Activated naive CD8-positive, alpha-beta T cell treated with anti-CD3 and anti-CD28 coated beads for 36 hours (primary cell): ENCODE results near the gene CHSY3. TPM values are rescaled to one million over a fixed set of nuclear protein-coding genes. Genes with fewer than 3 reads are reported as not detected.

ENCODE experiments used
- DNase-seq: peaks from one replicate; pipeline ENCODE4 v3.0.0; 2021
- H3K27ac Mint-ChIP-seq: one replicate; pipeline ENCODE4 v1.8.0; 2022; ENCODE audit warnings: mild to moderate bottlenecking, moderate library complexity, mixed read lengths
- H3K27me3 Mint-ChIP-seq: one replicate; pipeline ENCODE4 v1.8.0; 2022; ENCODE audit warnings: mild to moderate bottlenecking, mixed read lengths
- H3K36me3 Mint-ChIP-seq: one replicate; pipeline ENCODE4 v1.8.0; 2021; ENCODE audit warnings: mild to moderate bottlenecking, mixed read lengths
- H3K4me1 Mint-ChIP-seq: one replicate; pipeline ENCODE4 v1.8.0; 2021; ENCODE audit warnings: mixed read lengths
- H3K4me3 Mint-ChIP-seq: one replicate; pipeline ENCODE4 v1.8.0; 2022; ENCODE audit warnings: mild to moderate bottlenecking, moderate library complexity, mixed read lengths
- H3K9me3 Mint-ChIP-seq: one replicate; pipeline ENCODE4 v1.8.0; 2022; ENCODE audit warnings: mixed read lengths
- total RNA-seq, 2 experiments: library from RNA; stranded (reverse); gene quantifications; one replicate each; pipeline ENCODE4 v1.2.3, GENCODE V29; 2021

The CHSY3 gene
- total RNA-seq, 2 experiments from 2014 or later: not detected

DNA sequence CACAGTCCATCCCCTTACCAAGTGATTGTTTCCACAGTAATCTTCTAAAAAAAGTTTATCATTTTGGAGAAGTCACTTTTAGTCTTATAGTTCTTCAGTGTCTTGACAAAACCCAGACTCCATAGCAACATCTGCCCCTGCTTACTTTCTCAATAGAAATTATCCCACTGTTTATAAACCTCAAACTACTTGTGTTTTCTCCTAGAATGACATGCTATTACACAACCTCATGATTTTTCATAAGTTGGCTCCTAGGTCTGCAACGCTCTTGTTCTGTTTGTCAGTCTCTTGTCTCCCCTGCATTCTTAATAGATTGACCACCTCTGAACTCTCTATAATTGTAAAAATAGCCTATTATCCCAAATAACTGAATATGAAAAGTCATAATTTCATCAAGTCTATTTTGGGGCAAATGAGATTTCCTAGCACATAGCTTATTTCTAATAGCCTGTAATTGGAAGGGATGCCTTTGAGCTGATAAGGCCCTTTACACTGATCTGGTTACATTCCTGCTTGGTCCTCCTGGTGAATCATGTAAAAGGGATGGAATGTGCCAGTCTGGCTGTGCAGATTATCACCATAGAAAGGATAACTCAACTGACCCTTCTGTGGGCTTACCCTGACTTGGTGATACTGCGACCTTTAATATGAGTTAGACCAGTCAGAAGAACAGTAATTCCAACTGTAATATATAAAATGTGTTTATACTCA, 69.6 kb downstream of the CHSY3 start:
- Mint-ChIP-seq H3K27me3 (no peaks in the 10 kb centered on the region), H3K4me1 (no peaks in the 10 kb centered on the region), H3K27ac (no peak overlapping the region), H3K4me3 (no peak overlapping the region), H3K36me3 (no peaks in the 10 kb centered on the region), H3K9me3 (no peaks in the 10 kb centered on the region)
- no peak for DNase-seq

DNA sequence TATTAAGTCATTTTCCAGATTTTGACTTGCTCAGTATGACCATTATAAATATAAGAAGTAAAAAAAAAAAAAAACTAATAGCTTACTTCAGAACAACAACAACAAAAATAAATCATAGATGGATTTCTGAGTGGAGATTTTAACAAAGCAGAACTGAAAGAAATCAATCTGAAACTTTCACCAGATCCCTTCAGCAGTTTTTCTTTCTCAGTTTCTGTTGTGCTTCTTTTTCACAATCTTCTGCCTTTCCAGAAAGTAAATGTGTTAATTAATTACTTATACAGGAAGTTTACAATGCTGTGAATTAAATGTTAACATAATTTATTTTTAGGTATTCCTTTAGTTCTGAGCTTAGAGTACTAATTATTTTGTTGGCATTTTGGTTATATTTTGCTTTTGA, 73.5 kb downstream of the CHSY3 start:
- no peaks in the 10 kb centered on the region for H3K27me3 Mint-ChIP-seq
- H3K36me3 Mint-ChIP-seq: no peaks in the 10 kb centered on the region
- no peak overlapping the region for H3K4me3 Mint-ChIP-seq
- no peak overlapping the region for H3K27ac Mint-ChIP-seq
- no peaks in the 10 kb centered on the region for H3K9me3 Mint-ChIP-seq
- no peaks in the 10 kb centered on the region for H3K4me1 Mint-ChIP-seq
- DNase-seq: no peak

DNA sequence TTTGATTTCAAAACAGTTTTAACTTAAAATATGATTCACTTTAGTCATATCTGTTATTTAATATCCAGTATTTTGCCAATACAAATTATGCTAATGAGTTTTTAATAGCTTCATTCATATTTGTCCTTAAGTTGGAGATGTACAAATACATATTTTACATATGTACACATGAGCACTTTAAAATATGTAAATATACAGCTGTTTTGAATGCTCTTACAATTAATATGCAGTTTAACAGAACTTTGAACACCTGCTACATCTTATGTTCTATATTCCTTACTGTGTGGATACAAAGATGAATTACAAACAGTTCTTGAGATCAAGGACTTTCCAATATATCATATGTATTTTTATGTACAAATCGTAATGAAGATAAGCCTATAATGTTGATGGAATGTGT, 74.0 kb downstream of the CHSY3 start:
- Mint-ChIP-seq H3K36me3 (no peaks in the 10 kb centered on the region), H3K4me1 (no peaks in the 10 kb centered on the region), H3K27ac (no peak overlapping the region), H3K9me3 (no peaks in the 10 kb centered on the region), H3K27me3 (no peaks in the 10 kb centered on the region), H3K4me3 (no peak overlapping the region)
- DNase-seq: no peak

DNA sequence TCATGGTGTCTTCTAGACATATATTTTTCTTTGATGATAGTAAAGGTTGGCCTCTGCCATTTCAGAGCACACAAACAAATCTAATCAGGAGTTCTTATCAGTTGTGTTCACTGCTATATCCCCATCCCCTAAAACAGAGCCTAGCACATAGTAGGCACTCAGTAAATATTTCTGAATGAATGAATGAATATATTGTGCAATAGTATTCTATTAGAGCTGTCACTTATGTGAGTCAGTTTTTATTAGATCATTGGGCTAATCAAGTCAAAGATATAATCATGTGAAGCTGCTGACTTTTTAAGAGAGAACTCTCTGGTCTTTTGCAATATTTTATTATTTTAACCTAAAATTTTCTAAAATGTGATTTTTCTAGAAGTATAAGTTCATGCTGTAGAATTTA, 84.2 kb downstream of the CHSY3 start:
- no peak overlapping the region for H3K4me3 Mint-ChIP-seq
- no peak for DNase-seq
- H3K27ac Mint-ChIP-seq: no peak overlapping the region
- no peaks in the 10 kb centered on the region for H3K4me1 Mint-ChIP-seq
- H3K36me3 Mint-ChIP-seq: no peaks in the 10 kb centered on the region
- H3K9me3 Mint-ChIP-seq: peaks cover 12% of the 10 kb centered on the region
- no peaks in the 10 kb centered on the region for H3K27me3 Mint-ChIP-seq

DNA sequence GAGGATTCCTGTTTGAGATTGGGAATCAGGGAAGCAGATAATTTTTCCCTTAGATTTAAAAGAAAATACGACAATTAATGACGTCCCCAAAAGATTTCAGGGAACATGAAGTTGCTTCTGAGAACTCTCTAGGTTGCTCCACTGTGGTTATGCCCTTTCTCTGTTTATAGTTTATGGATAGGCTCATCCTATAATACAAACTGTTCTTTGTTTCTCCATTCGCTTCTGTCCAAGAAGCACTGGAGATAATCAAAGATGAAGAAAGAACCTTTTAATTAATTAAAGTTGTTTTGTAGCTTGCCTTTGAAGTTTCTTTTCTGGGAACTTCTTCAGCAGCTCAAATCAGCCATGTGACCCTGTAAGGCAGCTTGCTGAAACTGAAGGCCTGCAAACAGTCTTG, 87.5 kb downstream of the CHSY3 start:
- H3K27me3 Mint-ChIP-seq: no peaks in the 10 kb centered on the region
- no peak for DNase-seq
- H3K4me3 Mint-ChIP-seq: no peak overlapping the region
- peaks cover 8% of the 10 kb centered on the region for H3K9me3 Mint-ChIP-seq
- H3K27ac Mint-ChIP-seq: no peak overlapping the region
- no peaks in the 10 kb centered on the region for H3K4me1 Mint-ChIP-seq
- no peaks in the 10 kb centered on the region for H3K36me3 Mint-ChIP-seq

DNA sequence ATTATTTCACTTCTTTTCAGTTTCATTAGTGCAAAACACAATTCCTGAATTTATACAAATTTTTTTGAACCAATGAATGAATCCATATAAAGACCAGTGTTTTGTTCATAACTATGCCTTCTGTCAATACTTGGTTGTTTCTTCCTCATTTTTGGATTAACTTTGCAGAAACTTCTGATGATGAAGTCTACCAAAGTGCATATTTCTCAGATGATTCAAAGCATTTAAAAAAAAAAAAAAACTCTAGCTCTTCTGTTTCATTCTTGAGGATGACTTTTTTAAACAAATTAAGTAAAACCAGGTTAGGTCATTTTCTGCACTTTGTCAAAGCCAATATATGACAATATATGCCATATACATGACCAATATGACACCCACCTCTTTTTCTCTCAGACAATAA, 92.6 kb downstream of the CHSY3 start:
- DNase-seq: no peak
- H3K4me1 Mint-ChIP-seq: no peaks in the 10 kb centered on the region
- H3K27ac Mint-ChIP-seq: no peak overlapping the region
- no peaks in the 10 kb centered on the region for H3K27me3 Mint-ChIP-seq
- H3K4me3 Mint-ChIP-seq: no peak overlapping the region
- no peaks in the 10 kb centered on the region for H3K36me3 Mint-ChIP-seq
- H3K9me3 Mint-ChIP-seq: peaks cover 8% of the 10 kb centered on the region

DNA sequence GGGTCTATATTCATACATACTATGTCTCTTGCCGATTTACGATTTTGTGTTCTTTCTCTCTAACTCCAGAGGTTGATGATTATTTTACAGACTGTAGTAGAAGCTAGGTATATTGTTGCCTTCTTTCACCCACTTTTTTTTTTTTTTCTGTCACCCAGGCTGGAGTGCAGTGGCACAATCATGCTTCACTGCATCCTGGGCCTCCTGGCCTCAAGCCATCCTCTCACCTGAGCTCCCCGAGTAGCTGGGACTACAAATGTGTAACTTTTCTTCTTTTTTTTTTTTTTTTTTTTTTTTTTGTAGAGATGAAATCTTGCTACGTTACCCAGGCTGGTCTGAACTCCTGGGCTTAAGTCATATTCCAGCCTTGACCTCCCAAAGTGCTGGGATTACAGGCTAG, 96.2 kb downstream of the CHSY3 start:
- no peaks in the 10 kb centered on the region for H3K9me3 Mint-ChIP-seq
- no peaks in the 10 kb centered on the region for H3K27me3 Mint-ChIP-seq
- H3K4me1 Mint-ChIP-seq: no peaks in the 10 kb centered on the region
- DNase-seq: no peak
- H3K36me3 Mint-ChIP-seq: no peaks in the 10 kb centered on the region
- H3K4me3 Mint-ChIP-seq: no peak overlapping the region
- H3K27ac Mint-ChIP-seq: no peak overlapping the region

DNA sequence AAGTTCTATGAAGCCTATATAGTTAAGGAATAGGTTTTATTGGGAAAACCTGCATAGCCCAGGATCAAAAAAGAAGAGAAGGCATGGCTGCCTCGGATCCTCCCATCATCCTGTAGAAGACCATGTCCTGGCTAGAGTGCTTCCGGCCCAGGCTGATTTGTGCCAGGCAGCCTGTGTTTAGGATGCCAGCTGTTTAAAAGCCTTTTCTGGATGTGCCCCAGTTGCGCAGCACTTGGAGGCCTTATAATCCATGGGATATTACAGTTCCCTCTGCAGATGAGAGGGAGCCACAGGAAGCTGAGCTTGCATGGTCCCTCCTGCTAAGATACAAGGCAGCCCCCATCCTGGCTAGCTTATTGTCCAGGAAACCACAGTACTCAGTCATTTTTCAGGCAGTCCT, 97.9 kb downstream of the CHSY3 start:
- no peak overlapping the region for H3K4me3 Mint-ChIP-seq
- no peaks in the 10 kb centered on the region for H3K4me1 Mint-ChIP-seq
- no peak overlapping the region for H3K27ac Mint-ChIP-seq
- no peaks in the 10 kb centered on the region for H3K27me3 Mint-ChIP-seq
- DNase-seq: no peak
- no peaks in the 10 kb centered on the region for H3K9me3 Mint-ChIP-seq
- H3K36me3 Mint-ChIP-seq: no peaks in the 10 kb centered on the region

DNA sequence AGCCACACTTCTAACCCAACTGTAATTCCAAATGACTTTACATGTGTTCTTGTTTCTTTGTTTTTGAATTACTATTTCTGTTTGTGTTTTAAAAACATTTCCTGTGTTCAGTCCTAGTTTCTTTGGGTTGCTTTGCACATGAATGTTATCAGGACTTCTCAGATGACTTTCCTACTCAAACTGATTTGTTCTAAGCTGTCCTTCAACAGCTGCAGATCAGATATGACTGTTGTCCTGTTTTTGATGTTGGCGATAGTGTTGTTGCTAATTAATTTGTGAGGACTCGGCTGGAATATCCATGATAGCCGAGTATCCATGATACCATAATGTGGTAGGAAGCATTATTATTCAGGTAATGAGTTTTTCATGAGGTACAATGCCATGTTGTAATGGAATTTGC, 98.6 kb downstream of the CHSY3 start:
- Mint-ChIP-seq H3K4me1 (no peaks in the 10 kb centered on the region), H3K27ac (no peak overlapping the region), H3K9me3 (no peaks in the 10 kb centered on the region), H3K27me3 (no peaks in the 10 kb centered on the region), H3K4me3 (no peak overlapping the region), H3K36me3 (no peaks in the 10 kb centered on the region)
- DNase-seq: no peak

DNA sequence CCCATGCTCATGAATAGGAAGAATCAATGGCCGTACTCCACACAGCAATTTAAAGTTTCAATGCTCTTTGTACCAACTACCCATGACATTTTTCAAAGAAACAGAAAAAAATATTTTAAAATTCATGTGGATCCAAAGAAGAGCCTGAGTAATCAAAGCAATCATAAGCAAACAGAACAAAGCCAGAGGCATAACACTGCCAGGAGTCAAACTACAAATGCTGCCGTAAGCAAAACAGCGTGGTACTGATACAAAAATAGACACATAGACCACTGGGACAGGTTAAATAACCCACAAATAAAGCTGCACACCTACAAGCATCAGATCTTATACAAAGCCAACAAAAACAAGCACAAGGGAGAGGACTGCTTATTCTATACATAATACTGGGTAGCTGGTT, 107.7 kb downstream of the CHSY3 start:
- Mint-ChIP-seq H3K27me3 (peaks cover 5% of the 10 kb centered on the region), H3K36me3 (no peaks in the 10 kb centered on the region), H3K4me1 (no peaks in the 10 kb centered on the region), H3K4me3 (no peak overlapping the region), H3K27ac (no peak overlapping the region), H3K9me3 (peaks cover 8% of the 10 kb centered on the region)
- no peak for DNase-seq

DNA sequence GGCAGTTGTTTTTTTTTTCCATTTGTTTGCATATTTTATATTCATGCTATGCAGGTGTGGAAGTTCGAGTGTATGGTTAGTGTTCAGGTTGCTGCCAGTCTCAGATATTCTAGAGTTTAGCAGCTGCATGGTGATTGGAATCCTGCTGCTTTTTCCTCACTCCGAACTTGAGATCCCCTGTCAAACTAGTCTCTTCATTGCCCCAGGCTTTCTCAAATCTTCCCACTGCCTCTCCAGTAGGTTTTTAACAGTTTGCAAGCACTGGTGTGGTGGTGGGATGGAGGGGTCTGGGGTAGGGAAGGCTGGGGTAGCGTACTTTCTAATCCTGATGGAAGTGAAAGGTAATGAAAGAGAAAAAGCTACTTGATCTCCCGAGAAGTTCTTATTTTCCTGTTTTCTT, 112.9 kb downstream of the CHSY3 start:
- Mint-ChIP-seq H3K27me3 (no peaks in the 10 kb centered on the region), H3K36me3 (no peaks in the 10 kb centered on the region), H3K4me3 (no peak overlapping the region)

DNA sequence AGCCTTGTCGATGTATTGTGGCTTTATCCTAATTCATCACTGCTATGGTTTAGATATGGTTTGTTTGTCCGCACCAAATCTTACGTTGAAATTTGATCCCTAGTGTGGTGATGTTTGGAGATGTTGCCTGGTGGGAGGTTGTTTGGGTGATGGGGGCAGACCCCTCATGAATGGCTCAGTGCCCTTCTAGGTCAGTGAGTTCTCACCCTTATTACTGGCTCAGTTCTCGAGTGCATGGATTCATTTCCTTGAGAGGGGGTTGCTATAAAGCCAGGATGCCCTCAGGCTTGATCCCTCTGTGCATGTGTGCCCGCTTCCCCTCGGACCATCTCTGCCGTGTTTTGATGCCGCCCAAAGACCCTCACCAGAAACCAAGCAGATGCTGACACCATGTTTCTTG, 114.4 kb downstream of the CHSY3 start:
- Mint-ChIP-seq H3K27ac (no peak overlapping the region), H3K27me3 (no peaks in the 10 kb centered on the region), H3K9me3 (peaks cover 6% of the 10 kb centered on the region), H3K4me1 (no peaks in the 10 kb centered on the region), H3K4me3 (no peak overlapping the region), H3K36me3 (no peaks in the 10 kb centered on the region)
- DNase-seq: no peak

More for the DNA sequence above, 112.9 kb downstream of the CHSY3 start:
- no peaks in the 10 kb centered on the region for H3K4me1 Mint-ChIP-seq
- DNase-seq: no peak
- no peak overlapping the region for H3K27ac Mint-ChIP-seq
- peaks cover 6% of the 10 kb centered on the region for H3K9me3 Mint-ChIP-seq

DNA sequence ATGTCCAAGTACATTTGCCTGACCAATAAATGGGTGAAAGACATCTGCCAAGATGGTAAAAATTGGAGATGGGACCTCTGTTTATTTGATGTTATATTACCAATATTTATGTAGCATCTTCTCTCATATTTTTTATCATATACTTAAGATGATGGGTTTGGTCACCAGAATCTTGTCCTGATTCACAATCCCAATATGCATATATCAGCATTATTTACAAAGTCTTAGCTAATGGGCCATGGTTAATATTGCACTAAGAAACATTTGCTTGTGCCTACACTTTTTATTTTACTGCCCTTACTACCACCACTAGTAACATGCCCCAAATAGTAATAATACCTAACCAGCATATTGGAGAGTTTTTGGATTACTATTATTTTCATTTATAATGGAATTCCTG, 116.7 kb downstream of the CHSY3 start:
- Mint-ChIP-seq H3K27me3 (no peaks in the 10 kb centered on the region), H3K4me3 (no peak overlapping the region), H3K4me1 (no peaks in the 10 kb centered on the region), H3K36me3 (no peaks in the 10 kb centered on the region), H3K9me3 (no peaks in the 10 kb centered on the region), H3K27ac (no peak overlapping the region)
- DNase-seq: no peak

DNA sequence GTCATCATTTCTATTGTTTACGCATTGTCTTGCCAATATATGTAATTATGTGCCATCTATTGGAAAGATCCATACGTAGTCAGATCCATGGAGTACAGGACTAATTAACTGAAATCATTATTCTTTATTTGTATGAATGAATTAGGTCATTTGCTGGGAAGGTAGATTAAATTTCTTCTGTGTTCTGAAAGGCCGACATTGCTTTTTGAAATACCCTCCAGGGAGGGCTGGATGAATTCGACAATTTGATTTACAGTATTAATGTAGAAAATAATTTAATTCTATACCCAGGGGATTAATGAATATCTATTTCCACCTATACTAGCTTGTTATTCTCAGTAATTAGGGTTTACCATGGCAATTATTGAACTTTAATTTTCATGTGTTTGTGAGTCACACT, 117.6 kb downstream of the CHSY3 start:
- no peak overlapping the region for H3K27ac Mint-ChIP-seq
- no peak for DNase-seq
- no peak overlapping the region for H3K4me3 Mint-ChIP-seq
- H3K27me3 Mint-ChIP-seq: no peaks in the 10 kb centered on the region
- no peaks in the 10 kb centered on the region for H3K4me1 Mint-ChIP-seq
- no peaks in the 10 kb centered on the region for H3K9me3 Mint-ChIP-seq
- no peaks in the 10 kb centered on the region for H3K36me3 Mint-ChIP-seq

DNA sequence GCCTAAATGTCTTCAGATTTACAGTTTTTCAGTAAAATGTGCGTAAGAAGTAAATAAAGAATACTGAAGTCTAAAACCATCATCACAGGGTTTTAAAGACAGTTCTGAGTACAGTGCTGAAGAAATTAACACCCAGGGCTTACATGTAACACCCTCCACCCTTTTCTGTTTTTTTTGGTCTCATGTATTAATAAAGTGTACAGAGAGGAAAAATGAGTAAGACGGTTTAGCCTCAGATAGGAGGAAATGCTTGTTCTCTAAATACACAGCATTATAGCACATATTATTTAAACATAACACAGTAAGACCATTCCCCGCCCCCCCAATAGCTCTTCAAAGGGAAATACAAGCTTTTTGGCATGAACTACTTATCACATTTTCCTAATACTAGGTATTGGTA, 119.3 kb downstream of the CHSY3 start:
- Mint-ChIP-seq H3K36me3 (no peaks in the 10 kb centered on the region), H3K4me3 (no peak overlapping the region), H3K9me3 (no peaks in the 10 kb centered on the region)

DNA sequence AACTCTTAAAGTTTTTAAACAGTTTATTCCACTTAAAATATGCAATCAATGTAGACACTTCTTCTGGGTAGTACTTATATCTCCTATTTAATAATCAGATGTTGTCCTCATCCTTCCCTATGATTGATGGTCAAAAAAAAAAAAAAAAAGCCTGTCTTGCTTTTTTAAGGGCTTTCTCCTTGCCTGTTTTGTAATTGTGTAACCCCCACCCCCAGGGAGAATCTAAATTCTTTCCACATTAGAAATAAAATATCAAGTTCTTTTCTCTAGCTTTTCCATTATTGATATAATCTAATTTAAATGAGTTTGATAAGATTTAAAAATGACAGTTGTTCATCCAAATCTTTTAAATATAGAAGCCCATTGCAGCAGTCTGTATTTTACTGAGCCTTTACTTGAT, 119.7 kb downstream of the CHSY3 start:
- Mint-ChIP-seq H3K9me3 (no peaks in the 10 kb centered on the region), H3K27me3 (no peaks in the 10 kb centered on the region), H3K4me3 (no peak overlapping the region), H3K36me3 (no peaks in the 10 kb centered on the region), H3K27ac (no peak overlapping the region), H3K4me1 (no peaks in the 10 kb centered on the region)
- no peak for DNase-seq

More for the DNA sequence above, 119.3 kb downstream of the CHSY3 start:
- Mint-ChIP-seq H3K4me1 (no peaks in the 10 kb centered on the region), H3K27ac (no peak overlapping the region), H3K27me3 (no peaks in the 10 kb centered on the region)
- no peak for DNase-seq
